Measurements from ENCODE around the gene XPO4. TPM values are rescaled to one million over a fixed set of nuclear protein-coding genes. Genes with fewer than 3 reads are reported as not detected.

XPO4 gene
- total and polyA plus RNA-seq, 2 of the 8 experiments (the other 6 are each of a cell fraction or from before 2014, with no cell fraction given) = 11.9 to 33.3 TPM

DNA sequence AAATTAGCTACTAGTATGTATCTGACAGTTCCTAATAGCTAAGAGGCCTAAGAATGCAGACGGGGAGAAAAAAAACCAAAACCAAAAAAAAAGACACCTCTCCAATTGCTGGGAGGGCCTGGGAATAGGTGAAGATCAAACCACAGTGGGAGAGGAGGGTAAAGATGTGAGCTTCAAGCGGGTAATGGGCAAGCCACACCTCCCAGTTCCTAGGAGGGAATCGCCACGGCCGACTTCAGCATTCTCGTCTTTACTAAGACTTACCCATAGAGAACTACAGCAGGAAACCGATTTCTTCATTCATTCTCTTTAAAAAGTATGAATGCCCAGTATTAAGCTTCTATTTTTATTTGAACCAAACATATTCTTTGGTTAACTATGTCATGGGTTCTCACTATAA is 123.1 kb downstream of the XPO4 start:
- no peak overlapping the region for H2BK12ac ChIP-seq (ENCODE audit: low read depth, low read length)
- DNase-seq (ENCODE audit: low read depth in 1 of 2, low spot score in 2 of 2) = no peak
- no peak overlapping the region for H2AFZ ChIP-seq (ENCODE audit: low read length)
- H4K20me1 ChIP-seq (replicated peaks in 1 of 2; ENCODE audit: control insufficient read depth in 1 of 2, insufficient read depth in 2 of 2, low read length in 2 of 2) = no peaks in the 10 kb centered on the region
- H3K27ac ChIP-seq (ENCODE audit: low read depth, low read length) = no peak overlapping the region
- no peak overlapping the region for H3K9ac ChIP-seq (replicated peaks in 1 of 4; ENCODE audit: extremely low read depth in 1 of 4, low read depth in 3 of 4, low read length in 3 of 4)
- ChIA-PET CTCF (ENCODE audit: partially characterized antibody) (interaction anchor here (0.6 to 1.5 kb wide), 7 partner anchors 56 to 582 kb away, joined by 3 to 4 read pairs (median 3); no protein-coding TSS in a partner anchor), POLR2A (ENCODE audit: partially characterized antibody) (interaction anchor here (0.7 kb wide), 1 partner anchor 21 kb away, joined by 3 read pairs; no protein-coding TSS in a partner anchor)
- no peaks in the 10 kb centered on the region for H3K23me2 ChIP-seq (ENCODE audit: low read depth, low read length)
- H3K4me1 ChIP-seq (replicated peaks in 1 of 4; ENCODE audit: control insufficient read depth in 3 of 4, insufficient read depth in 4 of 4, low read length in 3 of 4) = no peaks in the 10 kb centered on the region
- 85% methylated on average over 7 of the region's 7 CpGs; no CpG with 5 or more reads in 1 of the 2 experiments for WGBS, 2 experiments (ENCODE audit: extremely low coverage in 1 of 2, insufficient coverage in 1 of 2, insufficient read length in 1 of 2, insufficient replicate concordance in 2 of 2, low coverage in 1 of 2, low lambda C conversion rate in 2 of 2, missing lambda C conversion rate in 1 of 2)
- no peak overlapping the region for H4K8ac ChIP-seq (ENCODE audit: extremely low read depth, insufficient read depth, low read length)
- no peak overlapping the region for H3K23ac ChIP-seq (ENCODE audit: insufficient read length)
- no peak overlapping the region for H3K4me2 ChIP-seq (ENCODE audit: insufficient read depth in 1 of 2, low read depth in 2 of 2, low read length in 2 of 2)
- H3K4ac ChIP-seq (replicated peaks; ENCODE audit: insufficient read length, low read depth, low read length) = no peak overlapping the region
- H3K14ac ChIP-seq (ENCODE audit: insufficient read length) = no peak overlapping the region
- H2BK20ac ChIP-seq (ENCODE audit: low read length) = no peak overlapping the region
- no peaks in the 10 kb centered on the region for H3K79me2 ChIP-seq (ENCODE audit: control insufficient read depth in 1 of 2, insufficient read depth in 2 of 2, low read length in 2 of 2)
- FAIRE-seq = no peak
- H3K27me3 ChIP-seq (replicated peaks in 1 of 4; ENCODE audit: control insufficient read depth in 3 of 4, extremely low read depth in 1 of 4, insufficient read depth in 3 of 4, low read length in 3 of 4) = no peaks in the 10 kb centered on the region
- H2BK5ac ChIP-seq (ENCODE audit: low read depth, low read length) = no peak overlapping the region
- H4K91ac ChIP-seq (replicated peaks; ENCODE audit: insufficient read length, low read length) = no peak overlapping the region
- H3K4me3 ChIP-seq (ENCODE audit: extremely low read depth in 1 of 4, insufficient read depth in 2 of 4, low read depth in 3 of 4, low read length in 4 of 4) = no peak overlapping the region
- peaks cover 0 to 12% (median 7%) of the 10 kb centered on the region in 4 experiments; a peak in 4 of 8 replicates for H3K36me3 ChIP-seq (ENCODE audit: control insufficient read depth in 2 of 4, insufficient read depth in 4 of 4, low read length in 3 of 4)
- H2BK120ac ChIP-seq (replicated peaks; ENCODE audit: low read depth, low read length) = no peak overlapping the region
- H2AK5ac ChIP-seq (ENCODE audit: low read depth, low read length) = no peak overlapping the region
- H3K56ac ChIP-seq (replicated peaks; ENCODE audit: insufficient read length, low read depth, low read length) = no peak overlapping the region
- H3K18ac ChIP-seq (ENCODE audit: extremely low read depth, low read length) = no peak overlapping the region
- H2BK15ac ChIP-seq (ENCODE audit: low read length) = no peak overlapping the region
- H3K9me3 ChIP-seq (ENCODE audit: insufficient read depth in 2 of 2, low read depth in 1 of 2, low read length in 1 of 2) = no peaks in the 10 kb centered on the region
- no peak overlapping the region for H4K5ac ChIP-seq (ENCODE audit: insufficient read length, low read depth, low read length)
- H3K79me1 ChIP-seq (ENCODE audit: low read depth, low read length) = no peaks in the 10 kb centered on the region
- TF ChIP-seq TEAD4 (IDR thresholded peaks at IDR 0.05; ENCODE audit: low read depth, low read length) (no peak), CBX5 (IDR thresholded peaks at IDR 0.05; ENCODE audit: low read depth, low read length) (no peak), TAF1 (IDR thresholded peaks at IDR 0.05; ENCODE audit: low read depth, low read length) (no peak), MAFK (IDR thresholded peaks at IDR 0.05; ENCODE audit: low read depth, low read length) (no peak), CHD2 (IDR thresholded peaks at IDR 0.05; ENCODE audit: low read length) (no peak), ATF3 (IDR thresholded peaks at IDR 0.05; ENCODE audit: insufficient read depth, low read depth, low read length) (no peak), SIRT6 (IDR thresholded peaks at IDR 0.05; ENCODE audit: low read length) (no peak)
- TF ChIP-seq, protein P1, sequence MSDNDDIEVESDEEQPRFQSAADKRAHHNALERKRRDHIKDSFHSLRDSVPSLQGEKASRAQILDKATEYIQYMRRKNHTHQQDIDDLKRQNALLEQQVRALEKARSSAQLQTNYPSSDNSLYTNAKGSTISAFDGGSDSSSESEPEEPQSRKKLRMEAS (IDR thresholded peaks at IDR 0.05) = no peak
